IMR-90 (cell line): ENCODE measurements around the gene ACSM6. TPM values are rescaled to one million over a fixed set of nuclear protein-coding genes. Genes with fewer than 3 reads are reported as not detected.

ENCODE experiments used
- ATAC-seq: fragments of 200-7000 bp; cut with Tn5 transposase; 2 replicates; pipeline ENCODE4 v1.9.1; 2020; ENCODE audit warnings: low read depth, mild to moderate bottlenecking, moderate library complexity
- BruUV-seq: library from RNA; stranded (reverse); fragments of 400-500 nt; replicated peaks from 2 replicates; lab custom pipeline; 2021; lab: Mats Ljungman, UMichigan
- CTCF ChIA-PET: fragments of 300-600 bp; formaldehyde crosslinking; extraction: SDS; loops from one replicate; lab custom pipeline; 2021; ENCODE audit warnings: antibody characterized with exemption; lab: Yijun Ruan, JAX
- POLR2A ChIA-PET: fragments of 300-600 bp; sonication (Branson Sonifier 250); formaldehyde crosslinking; loops from one replicate; lab custom pipeline; 2022; ENCODE audit warnings: antibody characterized with exemption; ENCODE audit not compliant: unreplicated experiment; lab: Charles Lee
- DNase-seq: peaks from one replicate; pipeline ENCODE4 v3.0.0; 2013
- H2AFZ ChIP-seq: replicated peaks from 2 replicates; pipeline ENCODE3; 2013; ENCODE audit warnings: low read length, mild to moderate bottlenecking; ENCODE audit not compliant: poor library complexity
- H2AK5ac ChIP-seq: 2 replicates; pipeline ENCODE4 v1.6.1; 2013; ENCODE audit warnings: low read depth, low read length, inconsistent platforms
- H2AK9ac ChIP-seq: replicated peaks from 2 replicates; pipeline ENCODE3; 2013; ENCODE audit warnings: mild to moderate bottlenecking, low read depth, low read length, moderate library complexity; ENCODE audit not compliant: poor library complexity
- H2BK120ac ChIP-seq: 2 replicates; pipeline ENCODE4 v1.6.1; 2013; ENCODE audit warnings: low read depth, low read length, inconsistent platforms
- H2BK15ac ChIP-seq: 3 replicates; pipeline ENCODE4 v1.6.1; 2013; ENCODE audit warnings: low read depth, low read length, inconsistent platforms
- H2BK20ac ChIP-seq: 2 replicates; pipeline ENCODE4 v1.6.1; 2013; ENCODE audit warnings: low read depth, mild to moderate bottlenecking, inconsistent platforms, low read length, moderate library complexity
- H2BK5ac ChIP-seq: 2 replicates; pipeline ENCODE4 v1.6.1; 2013; ENCODE audit warnings: mild to moderate bottlenecking, low read depth, low read length, inconsistent platforms; ENCODE audit not compliant: poor library complexity, severe bottlenecking
- H3K14ac ChIP-seq: replicated peaks from 2 replicates; pipeline ENCODE4 v1.6.1; 2013; ENCODE audit warnings: low read depth, low read length, inconsistent platforms
- H3K18ac ChIP-seq: 2 replicates; pipeline ENCODE4 v1.6.1; 2013; ENCODE audit warnings: low read depth, low read length, control low read depth
- H3K23ac ChIP-seq: 2 replicates; pipeline ENCODE4 v1.6.1; 2013; ENCODE audit warnings: low read depth, low read length, inconsistent platforms
- H3K27ac ChIP-seq: 2 replicates; pipeline ENCODE4 v1.5.1; 2013; ENCODE audit warnings: mild to moderate bottlenecking, control low read depth, low read length; ENCODE audit not compliant: insufficient read depth
- H3K27me3 ChIP-seq: 2 replicates; pipeline ENCODE4 v1.6.1; 2013; ENCODE audit warnings: low read length; ENCODE audit not compliant: control insufficient read depth, insufficient read depth
- H3K36me3 ChIP-seq: 2 replicates; pipeline ENCODE4 v1.6.1; 2013; ENCODE audit warnings: low read length, mixed read lengths; ENCODE audit not compliant: control insufficient read depth, insufficient read depth
- H3K4ac ChIP-seq: 2 replicates; pipeline ENCODE4 v1.6.1; 2013; ENCODE audit warnings: low read depth, low read length, inconsistent platforms
- H3K4me1 ChIP-seq: 2 replicates; pipeline ENCODE4 v1.6.1; 2013; ENCODE audit warnings: low read length, mixed read lengths; ENCODE audit not compliant: control insufficient read depth, insufficient read depth
- H3K4me2 ChIP-seq: 2 replicates; pipeline ENCODE4 v1.6.1; 2013; ENCODE audit warnings: low read depth, mild to moderate bottlenecking, control low read depth, low read length, moderate library complexity
- H3K4me3 ChIP-seq: 2 replicates; pipeline ENCODE4 v1.5.1; 2013; ENCODE audit warnings: low read depth, mild to moderate bottlenecking, control low read depth, low read length, moderate library complexity; ENCODE audit not compliant: insufficient read depth
- H3K56ac ChIP-seq: 2 replicates; pipeline ENCODE4 v1.6.1; 2013; ENCODE audit warnings: low read length, inconsistent platforms; ENCODE audit not compliant: insufficient read depth; ENCODE audit errors: extremely low read depth
- H3K79me1 ChIP-seq, 2 experiments: 2 replicates each; pipeline ENCODE4 v1.6.1; 2013; ENCODE audit warnings: low read length in 2 of 2, inconsistent platforms in 1 of 2, low read depth in 1 of 2
- H3K9ac ChIP-seq: 2 replicates; pipeline ENCODE4 v1.6.1; 2013; ENCODE audit warnings: low read depth, low read length, control low read depth
- H3K9me1 ChIP-seq: 2 replicates; pipeline ENCODE4 v1.6.1; 2013; ENCODE audit warnings: low read length, inconsistent platforms; ENCODE audit not compliant: insufficient read depth
- H3K9me3 ChIP-seq: 2 replicates; pipeline ENCODE4 v1.6.1; 2013; ENCODE audit warnings: low read length; ENCODE audit not compliant: control insufficient read depth, insufficient read depth
- H4K20me1 ChIP-seq: 2 replicates; pipeline ENCODE4 v1.6.1; 2013; ENCODE audit warnings: low read length, inconsistent platforms; ENCODE audit not compliant: insufficient read depth
- H4K5ac ChIP-seq: 2 replicates; pipeline ENCODE4 v1.6.1; 2013; ENCODE audit warnings: mild to moderate bottlenecking, low read depth, low read length, control low read depth
- H4K8ac ChIP-seq, 2 experiments: 2 replicates each; pipeline ENCODE4 v1.6.1; 2013; ENCODE audit warnings: low read depth in 2 of 2, low read length in 2 of 2, control low read depth in 1 of 2, inconsistent platforms in 1 of 2
- H4K91ac ChIP-seq: 2 replicates; pipeline ENCODE4 v1.6.1; 2013; ENCODE audit warnings: low read depth, low read length, inconsistent platforms; ENCODE audit not compliant: insufficient read depth
- MAZ ChIP-seq: IDR thresholded peaks from 2 replicates; pipeline ENCODE4 v1.6.1; 2012; ENCODE audit warnings: low read depth, mild to moderate bottlenecking, low read length, improper control_type of control experiment, moderate library complexity, borderline replicate concordance
- RCOR1 ChIP-seq: IDR thresholded peaks from 2 replicates; pipeline ENCODE4 v1.6.1; 2012; ENCODE audit warnings: mild to moderate bottlenecking, low read length, improper control_type of control experiment; ENCODE audit not compliant: insufficient replicate concordance
- USF2 ChIP-seq: fragments of 150-350 bp; IDR thresholded peaks from 2 replicates; pipeline ENCODE4 v1.6.1; 2017; ENCODE audit warnings: mild to moderate bottlenecking, antibody characterized with exemption, low read length, low read depth
- WGBS, 2 experiments: methylation state at CpG; one replicate each; pipeline versions ENCODE4 v1.1.5 to v1.1.7; 2013; ENCODE audit warnings: missing lambda C conversion rate in 2 of 2; ENCODE audit not compliant: insufficient read length in 1 of 2; ENCODE audit errors: extremely low coverage in 2 of 2; 5-methylcytosine and 5-hydroxymethylcytosine counted together
- dilution Hi-C: fragments of 300-500 bp; cut with HindIII; formaldehyde crosslinking; loops from one replicate; pipeline ENCODE4 v1.14.3; 2018; ENCODE audit warnings: low sequenced_read_pairs; ENCODE audit not compliant: unreplicated experiment
- in situ Hi-C: fragments of 300-500 bp; cut with MboI; formaldehyde crosslinking; loops from 3 replicates; pipeline ENCODE4 v1.14.3; 2019; ENCODE audit warnings: low sequenced_read_pairs, inconsistent platforms, mixed read lengths
- intact Hi-C: fragments of 100-400 bp; cut with micrococcal nuclease; formaldehyde crosslinking; loops from 2 replicates; pipeline ENCODE4 v1.10.0; 2022
- polyA plus RNA-seq, 3 experiments: library from polyadenylated mRNA; depleted of rRNA; stranded (reverse); fragments of >200 nt; gene quantifications; 2 replicates each; pipeline ENCODE4 v1.2.3, GENCODE V29; 2012; ENCODE audit warnings: low replicate concordance in 1 of 3
- total RNA-seq: library from RNA; depleted of rRNA; stranded (reverse); fragments of >200 nt; gene quantifications from 2 replicates; pipeline ENCODE4 v1.2.3, GENCODE V29; 2012
- TF ChIP-seq, protein P1 (sequence below): fragments of 150-350 bp; IDR thresholded peaks from 2 replicates; pipeline ENCODE4 v1.6.1; 2016; ENCODE audit warnings: low read depth, mild to moderate bottlenecking, low read length, moderate library complexity, borderline replicate concordance

Gene ACSM6
- total and polyA plus RNA-seq, 2 of the 4 experiments (the other 2 are of a cell fraction): not detected

GRCh38 chr10:95178266-95178665 lies 15.8 kb upstream of the ACSM6 start:
- BruUV-seq: no TSS peak
- Histone ChIP-seq H2BK15ac (no peak overlapping the region), H3K56ac (no peak overlapping the region), H3K14ac (no peak overlapping the region), H4K8ac (no peak overlapping the region), H3K9me1 (no peaks in the 10 kb centered on the region), H2AFZ (no peak overlapping the region), H3K4ac (no peak overlapping the region), H3K9ac (no peak overlapping the region), H3K27me3 (no peaks in the 10 kb centered on the region), H2BK120ac (no peak overlapping the region), H3K23ac (no peak overlapping the region), H3K9me3 (no peaks in the 10 kb centered on the region), H3K18ac (no peak overlapping the region), H2BK5ac (no peak overlapping the region), H3K4me2 (no peak overlapping the region), H4K5ac (no peak overlapping the region), H2AK5ac (no peak overlapping the region), H3K4me1 (no peaks in the 10 kb centered on the region), H4K20me1 (no peaks in the 10 kb centered on the region), H3K79me1 (no peaks in the 10 kb centered on the region), H3K27ac (no peak overlapping the region), H2BK20ac (no peak overlapping the region), H3K36me3 (no peaks in the 10 kb centered on the region), H2AK9ac (no peak overlapping the region), H3K4me3 (no peak overlapping the region), H4K91ac (no peak overlapping the region)
- in situ Hi-C loops (no loop called here), dilution Hi-C loops (no loop called here), intact Hi-C loops (no loop called here)
- DNase-seq (no peak), ATAC-seq (no peak)
- WGBS, 2 experiments: no CpG with 5 or more reads among the region's 1 CpG
- ChIA-PET CTCF (no interaction called here), POLR2A (no interaction called here)
- TF ChIP-seq, protein P1, sequence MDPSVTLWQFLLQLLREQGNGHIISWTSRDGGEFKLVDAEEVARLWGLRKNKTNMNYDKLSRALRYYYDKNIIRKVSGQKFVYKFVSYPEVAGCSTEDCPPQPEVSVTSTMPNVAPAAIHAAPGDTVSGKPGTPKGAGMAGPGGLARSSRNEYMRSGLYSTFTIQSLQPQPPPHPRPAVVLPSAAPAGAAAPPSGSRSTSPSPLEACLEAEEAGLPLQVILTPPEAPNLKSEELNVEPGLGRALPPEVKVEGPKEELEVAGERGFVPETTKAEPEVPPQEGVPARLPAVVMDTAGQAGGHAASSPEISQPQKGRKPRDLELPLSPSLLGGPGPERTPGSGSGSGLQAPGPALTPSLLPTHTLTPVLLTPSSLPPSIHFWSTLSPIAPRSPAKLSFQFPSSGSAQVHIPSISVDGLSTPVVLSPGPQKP: no peak
- TF ChIP-seq USF2 (no peak), RCOR1 (no peak), MAZ (no peak)
